HG02642 (cell line): ENCODE data around the gene THEMIS.
"Not testable (repeated sequence)": the region's sequence is repeated elsewhere in the genome, so short reads cannot be mapped to it uniquely, and the experiment has no call there.

Source experiments
- ATAC-seq: cut with Tn5 transposase; IDR thresholded peaks from one replicate; pipeline ENCODE4 v1.9.1; 2021; ENCODE audit warnings: mild to moderate bottlenecking; ENCODE audit not compliant: unreplicated experiment, poor library complexity

The THEMIS gene

GRCh38 chr6:127917766-127918165, 16.9 kb upstream of the THEMIS start:
- ATAC-seq: no peak

GRCh38 chr6:127914240-127914639, 13.4 kb upstream of the THEMIS start:
- no peak for ATAC-seq

DNA sequence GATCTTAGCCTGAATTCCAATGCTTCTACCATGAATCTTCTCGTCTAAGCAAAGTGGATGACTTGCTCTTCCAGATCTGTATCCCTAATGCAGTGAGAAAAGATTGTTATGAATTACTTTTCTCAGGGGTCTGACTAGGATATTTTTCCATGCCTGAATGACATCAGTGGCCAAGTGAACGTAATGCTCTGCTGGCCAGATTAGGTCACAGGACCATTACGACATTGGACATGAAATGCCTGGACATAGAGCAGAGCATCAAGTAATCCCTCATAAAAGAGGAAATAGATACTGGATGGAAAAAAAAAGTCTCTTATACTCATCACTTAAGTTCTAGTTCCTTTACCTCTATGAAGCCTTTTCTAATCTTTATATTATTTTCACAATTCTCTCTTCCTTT, 12.1 kb upstream of the THEMIS start:
- ATAC-seq: no peak

DNA sequence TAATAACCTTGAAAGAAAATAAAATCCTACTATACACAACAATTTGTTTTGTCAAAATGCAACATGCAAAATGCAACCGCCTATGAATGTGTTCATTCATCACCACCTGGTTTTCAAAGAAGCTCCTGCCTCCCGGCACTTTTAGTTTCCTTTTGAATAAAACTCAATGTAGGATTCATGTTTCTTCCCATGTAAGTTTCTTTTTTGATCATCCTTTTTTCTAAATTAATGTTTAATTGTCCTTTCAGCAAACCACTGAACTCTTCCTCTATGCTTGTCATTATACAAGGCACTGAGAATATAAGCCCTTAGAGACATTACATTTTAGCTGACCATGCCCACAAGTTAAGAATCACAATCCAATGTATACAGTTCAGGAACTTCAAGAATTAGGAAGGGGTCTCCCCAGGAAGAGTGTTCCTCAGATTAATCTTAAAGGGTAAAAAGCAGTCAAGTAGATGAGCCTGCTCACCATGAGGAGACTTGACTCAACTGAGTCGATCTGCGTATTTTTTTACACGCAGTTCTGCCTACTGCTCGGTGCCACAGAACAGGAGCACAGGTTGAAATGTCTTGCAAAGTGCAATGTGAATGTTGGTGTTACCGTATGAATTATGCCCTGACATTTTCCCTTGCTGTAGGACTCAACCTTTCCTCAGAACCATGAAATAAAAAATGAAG, 7.2 kb upstream of the THEMIS start:
- peak; percentile 85 for ATAC-seq

- no peak for ATAC-seq
These were observed 3.3 kb upstream of the THEMIS start for GRCh38 chr6:127904160-127904559.

DNA sequence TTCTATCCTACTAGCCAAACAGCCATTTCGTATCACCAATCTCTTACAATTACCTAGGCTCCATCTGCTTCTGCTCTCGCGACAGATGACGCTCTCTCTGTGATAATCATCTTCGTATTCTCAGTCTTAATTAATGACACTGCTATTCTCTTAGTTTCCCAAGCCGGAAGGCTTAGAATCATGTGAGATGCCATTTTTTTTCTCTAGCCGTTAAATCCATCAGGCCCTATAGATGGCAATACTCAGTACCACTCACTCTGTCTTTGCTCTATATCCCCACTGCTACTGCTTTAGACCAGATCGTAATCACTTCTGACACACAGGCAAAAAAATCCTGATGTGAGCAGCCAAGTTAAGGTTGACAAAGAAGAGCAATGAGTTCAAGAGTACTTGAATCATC, 2.1 kb upstream of the THEMIS start:
- ATAC-seq: no peak

DNA sequence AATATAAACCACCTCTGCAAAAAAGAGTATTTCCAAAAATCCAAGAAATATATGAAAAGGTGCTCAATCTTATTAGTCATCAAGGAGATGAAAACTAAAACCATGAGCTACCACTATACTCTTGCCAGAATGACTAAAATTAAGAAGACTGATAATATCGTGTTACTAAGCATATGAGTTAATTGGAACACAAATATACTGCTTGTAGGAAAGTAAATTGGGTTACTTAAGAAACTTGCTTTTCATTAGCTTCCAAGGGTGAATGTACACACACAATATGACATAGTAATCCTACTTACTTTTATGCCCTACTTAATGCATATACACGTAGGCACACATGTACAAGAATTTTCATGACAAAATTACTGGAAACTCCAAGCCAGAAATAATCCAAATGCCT, 3.4 kb downstream of the THEMIS start:
- ATAC-seq: no peak

DNA sequence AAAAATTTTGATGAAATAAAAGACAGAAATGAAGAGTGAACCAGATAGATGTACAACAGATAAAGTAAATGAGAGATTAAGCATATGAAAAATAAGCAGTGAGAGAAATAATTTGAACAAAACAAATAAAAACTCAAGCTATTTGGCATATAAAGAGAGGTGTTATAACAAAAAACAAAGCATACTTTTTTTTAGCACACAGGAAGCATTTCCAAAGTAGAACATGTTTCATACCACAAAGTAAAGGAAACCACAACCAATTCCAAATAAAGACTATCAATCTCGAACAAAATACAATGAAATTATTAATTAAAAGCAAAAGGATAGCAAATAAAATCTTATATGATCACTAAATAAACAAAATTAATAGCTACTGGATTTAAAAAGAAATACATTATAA, 6.8 kb downstream of the THEMIS start:
- ATAC-seq: no peak

- no peak for ATAC-seq
These were observed 7.3 kb downstream of the THEMIS start for GRCh38 chr6:127893541-127893940.

DNA sequence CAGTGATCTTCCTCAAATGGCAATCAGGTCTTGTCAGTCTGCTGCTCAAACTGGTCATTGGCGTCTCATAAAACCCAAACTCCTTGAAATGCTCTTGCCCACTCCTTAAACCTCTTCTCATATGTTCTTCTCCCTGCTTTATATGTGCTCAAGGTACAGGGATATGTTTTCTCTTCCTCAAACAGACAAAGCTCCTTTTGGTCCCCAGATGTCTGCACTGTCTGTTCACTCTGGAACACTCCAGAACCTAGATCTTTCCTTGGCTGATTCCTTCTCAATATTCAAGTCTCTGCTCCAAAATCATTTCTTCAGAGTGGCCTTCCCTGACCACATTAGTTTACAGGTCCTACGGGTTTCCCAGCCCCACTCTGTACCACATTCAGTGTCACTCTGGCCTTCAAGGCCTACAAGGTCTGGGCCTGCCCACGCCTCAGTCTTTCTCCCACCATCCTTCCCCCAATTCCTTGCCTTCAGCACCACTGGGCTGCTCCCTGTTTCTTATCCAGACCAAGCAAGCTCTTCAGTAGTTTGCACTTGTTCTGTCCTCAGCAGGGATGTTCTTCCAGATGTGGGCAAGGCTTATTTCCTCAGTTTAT, 9.0 kb downstream of the THEMIS start:
- no peak for ATAC-seq

GRCh38 chr6:127886603-127887002, 14.3 kb downstream of the THEMIS start:
- ATAC-seq: no peak

DNA sequence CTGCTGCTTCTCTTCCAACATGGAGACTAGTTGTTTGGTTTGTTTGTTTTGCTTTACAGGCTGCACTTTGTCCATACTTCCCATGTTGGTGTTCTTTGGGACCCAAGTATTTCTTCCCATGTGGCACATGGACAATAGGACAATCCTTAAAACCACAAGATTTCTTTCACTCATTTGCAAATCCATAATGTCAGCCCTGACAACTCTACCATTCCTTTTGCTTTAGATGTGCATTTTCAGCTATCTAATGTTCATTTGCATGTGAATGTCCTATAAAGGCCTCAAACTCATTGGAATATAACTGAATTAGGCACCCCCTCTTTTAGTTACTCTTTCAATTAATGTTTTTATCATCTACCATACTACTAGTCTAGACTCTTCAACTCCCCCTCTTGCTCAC, 16.7 kb downstream of the THEMIS start:
- no peak for ATAC-seq

DNA sequence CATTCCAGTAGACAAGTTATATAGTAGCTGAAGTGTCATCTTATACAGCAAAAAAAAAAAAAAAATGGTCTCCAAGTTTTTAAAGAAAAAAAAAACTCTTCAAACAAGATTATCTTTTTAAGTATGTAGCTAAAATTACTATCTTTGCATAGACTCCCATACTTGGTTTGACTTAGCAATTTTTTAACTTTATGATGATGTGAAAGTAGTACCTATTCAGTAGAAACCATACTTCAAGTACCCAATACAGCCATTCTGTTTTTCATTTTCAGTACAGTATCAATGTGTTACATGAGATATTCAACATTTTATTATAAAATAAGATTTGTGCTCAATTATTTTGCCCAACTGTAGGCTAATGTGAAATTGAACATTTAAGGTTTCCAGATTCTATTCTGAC, 18.9 kb downstream of the THEMIS start:
- not testable (repeated sequence) for ATAC-seq

GRCh38 chr6:127880429-127880828, 20.4 kb downstream of the THEMIS start:
- no peak for ATAC-seq

GRCh38 chr6:127879685-127880084, 21.2 kb downstream of the THEMIS start:
- no peak for ATAC-seq

DNA sequence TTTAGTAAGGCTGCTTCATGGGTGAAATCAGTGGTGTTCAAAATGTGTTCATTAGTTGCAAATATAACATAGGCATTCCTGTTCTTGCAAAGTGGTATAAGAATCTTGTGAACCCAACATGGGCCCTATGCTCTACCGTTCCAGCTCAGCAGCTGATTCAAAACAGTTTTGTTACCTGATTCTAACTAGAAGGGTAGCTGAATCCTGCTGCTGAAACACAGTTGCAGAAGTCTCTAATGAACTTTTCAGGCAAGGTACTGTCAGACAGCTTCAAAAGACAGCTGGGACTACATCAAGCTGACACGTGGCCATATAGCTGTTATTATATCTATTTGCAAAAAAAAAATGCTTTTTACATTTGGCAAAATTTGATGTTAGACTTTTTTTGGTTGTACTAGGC, 22.7 kb downstream of the THEMIS start:
- ATAC-seq: no peak

DNA sequence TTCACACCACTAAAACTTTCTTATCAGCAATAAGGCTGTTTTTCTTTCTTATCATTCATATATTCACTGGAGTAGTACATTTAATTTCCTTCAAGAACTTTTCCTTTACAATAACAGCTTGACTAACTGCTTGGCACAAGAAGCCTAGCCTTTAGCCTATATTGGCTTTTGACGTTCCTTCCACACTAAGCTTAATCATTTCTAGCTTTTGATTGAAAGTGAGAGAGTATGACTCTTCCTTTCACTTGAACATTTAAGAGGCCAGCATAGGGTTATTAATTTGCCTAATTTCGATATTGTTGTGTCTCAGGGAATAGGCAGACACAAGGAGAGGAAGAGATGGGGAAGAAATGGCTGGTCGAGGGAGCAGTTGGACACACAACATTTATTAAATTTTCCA, 23.6 kb downstream of the THEMIS start:
- ATAC-seq: peak; percentile 68

DNA sequence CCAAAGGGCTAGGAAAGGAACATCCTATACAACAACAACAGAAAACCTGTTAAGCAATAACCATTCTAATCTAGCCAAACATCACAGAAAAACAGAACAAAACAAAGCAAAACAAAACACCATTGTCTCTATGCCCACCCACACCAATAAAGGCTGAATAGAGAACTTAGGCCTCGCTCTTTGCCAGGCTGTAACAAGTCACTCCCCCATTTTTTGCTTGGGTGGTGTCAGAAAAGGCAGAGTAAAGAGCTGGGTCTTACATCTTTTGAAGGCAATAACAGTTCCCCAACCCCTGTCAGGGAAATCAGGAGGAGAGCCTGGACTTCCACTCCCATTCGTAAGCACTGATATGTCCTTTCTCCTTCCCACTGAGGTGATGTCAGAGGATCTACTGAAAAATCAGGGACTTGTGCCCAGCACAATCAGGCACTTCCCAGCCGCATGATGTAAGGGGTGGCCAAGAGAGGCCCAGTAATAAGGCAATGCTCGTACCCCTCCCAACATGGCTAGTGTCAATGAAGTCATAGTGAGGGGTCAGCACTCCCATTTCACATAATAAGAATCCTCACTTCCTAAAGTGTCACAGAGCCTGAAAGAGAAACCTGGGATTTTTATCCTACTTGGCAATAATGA, 31.0 kb downstream of the THEMIS start:
- ATAC-seq: no peak

- no peak for ATAC-seq
These were observed 31.7 kb downstream of the THEMIS start for GRCh38 chr6:127869183-127869582.

- ATAC-seq: no peak
These were observed 32.5 kb downstream of the THEMIS start for GRCh38 chr6:127868338-127868737.

DNA sequence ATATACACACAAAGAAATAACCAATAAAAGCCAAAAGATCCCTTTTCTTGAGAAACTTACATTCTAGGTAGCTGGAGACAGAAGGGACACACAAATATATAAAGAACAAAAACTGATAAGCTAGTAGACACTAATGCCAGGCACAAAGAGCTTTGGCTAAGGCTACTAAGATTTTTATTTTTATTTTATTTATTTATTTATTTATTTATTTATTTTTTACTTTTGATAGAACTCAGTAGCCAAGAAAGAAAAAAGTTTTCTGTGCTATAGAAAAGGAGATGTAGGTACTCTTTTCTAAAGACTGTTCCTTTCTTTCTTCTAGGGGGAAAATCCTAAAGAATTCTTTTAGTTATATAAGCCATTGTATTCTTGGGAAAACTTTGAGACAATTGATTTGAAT, 34.1 kb downstream of the THEMIS start:
- no peak for ATAC-seq

- ATAC-seq: no peak
These were observed 35.8 kb downstream of the THEMIS start for GRCh38 chr6:127865108-127865507.
